Epidermal melanocyte (primary cell): ENCODE results near the gene AGAP3.

Source experiments
- DNase-seq: peaks from one replicate; pipeline ENCODE4 v3.0.0; 2011; ENCODE audit warnings: low spot score; ENCODE audit not compliant: insufficient read length

The AGAP3 gene

GRCh38 chr7:151073990-151074389 is 12.3 kb upstream of the AGAP3 start:
- no peak for DNase-seq

GRCh38 chr7:151074817-151075661 is 11.2 kb upstream of the AGAP3 start:
- DNase-seq = no peak

- DNase-seq = no peak
Observed at GRCh38 chr7:151075662-151075971, 10.7 kb upstream of the AGAP3 start.

GRCh38 chr7:151075978-151076426 is 10.3 kb upstream of the AGAP3 start:
- DNase-seq = no peak

GRCh38 chr7:151076863-151077704 is 9.2 kb upstream of the AGAP3 start:
- DNase-seq = no peak

GRCh38 chr7:151077705-151078232 is 8.5 kb upstream of the AGAP3 start:
- no peak for DNase-seq

GRCh38 chr7:151078233-151079040 is 7.8 kb upstream of the AGAP3 start:
- no peak for DNase-seq

- no peak for DNase-seq
Observed at GRCh38 chr7:151079199-151079910, 6.9 kb upstream of the AGAP3 start.

GRCh38 chr7:151080067-151080521 is 6.2 kb upstream of the AGAP3 start:
- no peak for DNase-seq

GRCh38 chr7:151080522-151081169 is 5.6 kb upstream of the AGAP3 start, which contains the start of gene FASTK:
TSS of gene FASTK (minus strand) at chr7:151080809. CDS start at chr7:151080766, 43 bp downstream.
- DNase-seq = peak; percentile 96

- DNase-seq = no peak
Observed at GRCh38 chr7:151081170-151082101, 4.8 kb upstream of the AGAP3 start.

GRCh38 chr7:151082141-151083070 is 3.9 kb upstream of the AGAP3 start:
- DNase-seq = no peak

- DNase-seq = no peak
Observed at GRCh38 chr7:151083071-151083823, 3.0 kb upstream of the AGAP3 start, which contains the start of gene TMUB1. TSS of gene TMUB1 (minus strand) at chr7:151083493. CDS start at chr7:151082563, 930 bp downstream.

- DNase-seq = no peak
Observed at GRCh38 chr7:151083824-151084160, 2.5 kb upstream of the AGAP3 start.

GRCh38 chr7:151085329-151085690 is 965 bp upstream of the AGAP3 start:
- no peak for DNase-seq

- no peak for DNase-seq
Observed at GRCh38 chr7:151086802-151087244, 548 bp downstream of the AGAP3 start.
